Astrocyte (in vitro differentiated cells and primary cell): ENCODE results near the gene CFAP206. TPM values are rescaled to one million over a fixed set of nuclear protein-coding genes. Genes with fewer than 3 reads are reported as not detected.

Source experiments
- DNase-seq: peaks from one replicate; pipeline ENCODE4 v3.0.0-alpha.2; 2010; ENCODE audit warnings: low read depth
- FAIRE-seq: peaks from 2 replicates; lab custom pipeline; 2011; peaks lifted over from hg19 to GRCh38; lab: Jason Lieb, UNC
- H2AFZ ChIP-seq: 2 replicates; pipeline ENCODE4 v1.6.0; 2012; ENCODE audit warnings: low read depth, low read length, inconsistent platforms
- H3K27ac ChIP-seq: 2 replicates; pipeline ENCODE4 v1.5.1; 2011; ENCODE audit warnings: low read depth, low read length, inconsistent platforms
- H3K27me3 ChIP-seq: 2 replicates; pipeline ENCODE4 v1.6.0; 2011; ENCODE audit warnings: low read length, inconsistent platforms; ENCODE audit not compliant: insufficient read depth
- H3K36me3 ChIP-seq: 2 replicates; pipeline ENCODE4 v1.5.1; 2011; ENCODE audit warnings: low read length, inconsistent platforms; ENCODE audit not compliant: insufficient read depth
- H3K4me1 ChIP-seq: 2 replicates; pipeline ENCODE4 v1.5.1; 2011; ENCODE audit warnings: low read length, inconsistent platforms; ENCODE audit not compliant: insufficient read depth
- H3K4me2 ChIP-seq: 2 replicates; pipeline ENCODE4 v1.6.0; 2012; ENCODE audit warnings: low read length, inconsistent platforms
- H3K4me3 ChIP-seq: 2 replicates; pipeline ENCODE4 v1.5.1; 2011; ENCODE audit warnings: low read depth, mild to moderate bottlenecking, low read length, inconsistent platforms; ENCODE audit not compliant: insufficient read depth
- H3K79me2 ChIP-seq: 2 replicates; pipeline ENCODE4 v1.6.0; 2012; ENCODE audit warnings: mild to moderate bottlenecking, low read length, inconsistent platforms; ENCODE audit not compliant: insufficient read depth
- H3K9ac ChIP-seq: 2 replicates; pipeline ENCODE4 v1.6.0; 2012; ENCODE audit warnings: mild to moderate bottlenecking, low read length, inconsistent platforms
- H3K9me3 ChIP-seq: 2 replicates; pipeline ENCODE4 v1.5.1; 2012; ENCODE audit warnings: low read depth, mild to moderate bottlenecking, low read length, inconsistent platforms; ENCODE audit not compliant: insufficient read depth
- H4K20me1 ChIP-seq: 2 replicates; pipeline ENCODE4 v1.6.0; 2012; ENCODE audit warnings: low read length, inconsistent platforms; ENCODE audit not compliant: insufficient read depth
- H3K27ac Mint-ChIP-seq: one replicate; pipeline ENCODE4 v1.8.0; 2021; ENCODE audit warnings: mild to moderate bottlenecking, mixed read lengths; ENCODE audit not compliant: unreplicated experiment
- H3K27me3 Mint-ChIP-seq: one replicate; pipeline ENCODE4 v1.8.0; 2021; ENCODE audit warnings: low read depth, mixed read lengths; ENCODE audit not compliant: unreplicated experiment
- H3K36me3 Mint-ChIP-seq: one replicate; pipeline ENCODE4 v1.8.0; 2021; ENCODE audit warnings: low read depth, mixed read lengths; ENCODE audit not compliant: unreplicated experiment
- H3K4me1 Mint-ChIP-seq: one replicate; pipeline ENCODE4 v1.8.0; 2021; ENCODE audit warnings: low read depth, mixed read lengths; ENCODE audit not compliant: unreplicated experiment
- H3K4me3 Mint-ChIP-seq: one replicate; pipeline ENCODE4 v1.8.0; 2021; ENCODE audit warnings: mild to moderate bottlenecking, moderate library complexity, mixed read lengths; ENCODE audit not compliant: unreplicated experiment
- H3K9me3 Mint-ChIP-seq: one replicate; pipeline ENCODE4 v1.8.0; 2021; ENCODE audit warnings: mild to moderate bottlenecking, mixed read lengths; ENCODE audit not compliant: unreplicated experiment
- CTCF ChIP-seq: IDR thresholded peaks from 2 replicates; pipeline ENCODE4 v1.5.1; 2011; ENCODE audit warnings: low read depth, mild to moderate bottlenecking, inconsistent platforms, low read length, moderate library complexity; ENCODE audit not compliant: insufficient read depth
- EZH2 ChIP-seq: IDR thresholded peaks from 2 replicates; pipeline ENCODE4 v1.6.1; 2012; ENCODE audit warnings: mild to moderate bottlenecking, low read length, inconsistent platforms; ENCODE audit not compliant: insufficient read depth
- total RNA-seq: library from RNA; stranded (reverse); gene quantifications from 2 replicates; pipeline ENCODE4 v1.2.1, GENCODE V29; 2021

The CFAP206 gene
- total RNA-seq, 1 donor from 2014 or later, result 0.79 TPM

DNA sequence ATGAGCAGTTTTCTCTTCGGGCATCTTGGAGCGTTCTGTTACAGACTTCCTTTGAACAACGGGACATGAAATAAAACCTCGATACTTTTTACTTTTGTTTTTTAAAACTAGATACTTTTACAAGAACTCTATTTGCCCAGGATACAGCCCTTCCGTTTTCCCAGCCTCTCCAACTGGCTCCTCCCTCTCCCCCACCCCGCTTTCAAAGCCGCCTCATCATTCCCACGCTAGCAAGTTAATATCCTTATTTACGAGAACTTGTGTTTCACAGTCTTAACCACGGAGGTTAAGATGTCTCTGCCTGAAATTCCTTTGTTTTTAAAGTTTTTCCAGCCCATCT lies 241 bp upstream of the CFAP206 start:
- Histone ChIP-seq H3K4me1 (peaks cover 4% of the 10 kb centered on the region), H3K9me3 (no peaks in the 10 kb centered on the region), H3K27me3 (no peaks in the 10 kb centered on the region), H3K36me3 (no peaks in the 10 kb centered on the region), H3K4me2 (peak overlapping the region; percentile 96), H3K4me3 (peak overlapping the region; percentile 95), H4K20me1 (no peaks in the 10 kb centered on the region), H3K79me2 (no peaks in the 10 kb centered on the region), H3K9ac (peak overlapping the region; percentile 75), H2AFZ (peak overlapping the region; percentile 89), H3K27ac (peak overlapping the region; percentile 25)
- Mint-ChIP-seq H3K9me3 (no peaks in the 10 kb centered on the region), H3K36me3 (no peaks in the 10 kb centered on the region), H3K27ac (peak overlapping the region; percentile 79), H3K4me1 (no peaks in the 10 kb centered on the region), H3K4me3 (peak overlapping the region; percentile 91), H3K27me3 (no peaks in the 10 kb centered on the region)
- TF ChIP-seq CTCF, result no peak
- no peak for TF ChIP-seq EZH2
- peak; percentile 18 for DNase-seq
- peak; percentile 17 for FAIRE-seq

GRCh38 chr6:87408721-87409155 lies 966 bp downstream of the CFAP206 start:
- Histone ChIP-seq H3K79me2 (no peaks in the 10 kb centered on the region), H3K27me3 (no peaks in the 10 kb centered on the region), H4K20me1 (no peaks in the 10 kb centered on the region), H3K4me1 (peaks cover 4% of the 10 kb centered on the region), H3K9ac (peak overlapping the region; percentile 84), H3K9me3 (no peaks in the 10 kb centered on the region), H3K36me3 (no peaks in the 10 kb centered on the region), H3K4me3 (peak overlapping the region; percentile 95), H2AFZ (peak overlapping the region; percentile 100), H3K4me2 (peak overlapping the region; percentile 96), H3K27ac (peak overlapping the region; percentile 65)
- no peaks in the 10 kb centered on the region for H3K27me3 Mint-ChIP-seq
- no peaks in the 10 kb centered on the region for H3K36me3 Mint-ChIP-seq
- FAIRE-seq (peak; percentile 50), DNase-seq (no peak)
- H3K4me3 Mint-ChIP-seq, result peak overlapping the region; percentile 91
- no peaks in the 10 kb centered on the region for H3K9me3 Mint-ChIP-seq
- H3K4me1 Mint-ChIP-seq, result no peaks in the 10 kb centered on the region
- no peak for TF ChIP-seq EZH2
- no peak for TF ChIP-seq CTCF
- H3K27ac Mint-ChIP-seq, result peak overlapping the region; percentile 84

DNA sequence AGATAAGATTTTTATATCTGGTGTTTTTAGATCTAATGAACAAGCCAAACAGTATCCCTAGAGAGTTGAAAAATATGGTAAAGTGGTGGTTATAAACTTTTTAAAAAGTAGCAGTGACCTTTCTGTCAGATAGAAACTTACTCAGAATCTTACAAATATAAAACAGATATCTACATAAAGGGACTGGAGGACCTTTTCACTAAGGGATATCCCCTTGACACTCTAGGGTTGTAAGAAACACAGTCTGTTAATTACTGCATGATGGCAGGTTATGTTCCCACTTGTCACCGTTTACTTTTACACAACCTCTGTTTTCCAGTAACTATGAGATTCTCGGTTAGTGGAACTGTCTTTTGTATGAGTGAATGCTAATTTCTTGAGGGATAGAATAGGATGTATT lies 11.5 kb downstream of the CFAP206 start:
- H3K4me1 ChIP-seq, result no peaks in the 10 kb centered on the region

More for the DNA sequence above, 11.5 kb downstream of the CFAP206 start:
- Mint-ChIP-seq H3K9me3 (no peaks in the 10 kb centered on the region), H3K27me3 (no peaks in the 10 kb centered on the region), H3K4me3 (no peak overlapping the region), H3K27ac (no peak overlapping the region), H3K36me3 (no peaks in the 10 kb centered on the region), H3K4me1 (no peaks in the 10 kb centered on the region)
- no peak overlapping the region for H2AFZ ChIP-seq
- no peak for TF ChIP-seq EZH2
- TF ChIP-seq CTCF, result no peak
- H3K4me3 ChIP-seq, result no peak overlapping the region
- no peak overlapping the region for H3K27ac ChIP-seq
- no peaks in the 10 kb centered on the region for H4K20me1 ChIP-seq
- H3K9me3 ChIP-seq, result no peaks in the 10 kb centered on the region
- no peaks in the 10 kb centered on the region for H3K79me2 ChIP-seq
- no peaks in the 10 kb centered on the region for H3K27me3 ChIP-seq
- no peak for DNase-seq
- no peak overlapping the region for H3K9ac ChIP-seq
- no peak for FAIRE-seq
- no peak overlapping the region for H3K4me2 ChIP-seq
- H3K36me3 ChIP-seq, result no peaks in the 10 kb centered on the region
